Measurements from ENCODE around the gene SLC17A6.

- TF ChIP-seq CTCF (IDR thresholded peaks at IDR 0.05) (no peak), EMX1 (CRISPR knock-in tag; IDR thresholded peaks at IDR 0.05) (no peak), MYBL2 (CRISPR knock-in tag; IDR thresholded peaks at IDR 0.05) (no peak), SMAD4 (CRISPR knock-in tag; IDR thresholded peaks at IDR 0.05) (no peak), ZNF317 (CRISPR knock-in tag; IDR thresholded peaks at IDR 0.05; ENCODE audit: borderline replicate concordance, low read depth) (no peak), CREB1 (CRISPR knock-in tag; IDR thresholded peaks at IDR 0.05) (no peak), USF2 (CRISPR knock-in tag; IDR thresholded peaks at IDR 0.05) (no peak), ZNF263 (CRISPR knock-in tag; IDR thresholded peaks at IDR 0.05; ENCODE audit: low read depth) (no peak), SP1 (CRISPR knock-in tag; conservative IDR thresholded peaks at IDR 0.05) (no peak), MAX (CRISPR knock-in tag; IDR thresholded peaks at IDR 0.05) (no peak)
Observed at GRCh38 chr11:22317656-22318055, 20.5 kb upstream of the SLC17A6 start.
